Karpas-422 (cell line): ENCODE results near the gene CSHL1. TPM values are rescaled to one million over a fixed set of nuclear protein-coding genes. Genes with fewer than 3 reads are reported as not detected.
"Not testable (repeated sequence)": the region's sequence is repeated elsewhere in the genome, so short reads cannot be mapped to it uniquely, and the experiment has no call there.

Experiments
- DNase-seq: peaks from one replicate; pipeline ENCODE4 v3.0.0-alpha.2; 2015
- H2AFZ ChIP-seq: fragments of 200-600 bp; sonication (generic); 2 replicates; pipeline ENCODE4 v1.6.1; 2014; ENCODE audit warnings: antibody characterized with exemption, low read length, mixed read lengths
- H3K27ac ChIP-seq: fragments of 200-600 bp; sonication (generic); 2 replicates; pipeline ENCODE4 v1.5.1; 2014; ENCODE audit warnings: mild to moderate bottlenecking, low read length, moderate library complexity
- H3K27me3 ChIP-seq: fragments of 200-600 bp; sonication (generic); 2 replicates; pipeline ENCODE4 v1.6.1; 2014; ENCODE audit warnings: low read length, mixed read lengths
- H3K36me3 ChIP-seq: fragments of 200-600 bp; sonication (generic); 2 replicates; pipeline ENCODE4 v1.6.1; 2014; ENCODE audit warnings: low read length, mixed read lengths; ENCODE audit not compliant: insufficient read depth
- H3K4me1 ChIP-seq: fragments of 200-600 bp; sonication (generic); 2 replicates; pipeline ENCODE4 v1.6.1; 2014; ENCODE audit warnings: mild to moderate bottlenecking, low read length, mixed read lengths
- H3K4me2 ChIP-seq: fragments of 200-600 bp; sonication (generic); 2 replicates; pipeline ENCODE4 v1.6.1; 2014; ENCODE audit warnings: low read length, low read depth, mild to moderate bottlenecking; ENCODE audit not compliant: poor library complexity, severe bottlenecking
- H3K4me3 ChIP-seq: fragments of 200-600 bp; sonication (generic); 2 replicates; pipeline ENCODE4 v1.5.1; 2014; ENCODE audit warnings: mild to moderate bottlenecking, antibody characterized with exemption, low read length, mixed read lengths
- H3K79me2 ChIP-seq: fragments of 200-600 bp; sonication (generic); 2 replicates; pipeline ENCODE4 v1.6.1; 2014; ENCODE audit warnings: mild to moderate bottlenecking, low read length, mixed read lengths
- H3K9ac ChIP-seq: fragments of 200-600 bp; sonication (generic); 2 replicates; pipeline ENCODE4 v1.6.0; 2014; ENCODE audit warnings: low read length
- H3K9me2 ChIP-seq: fragments of 200-600 bp; sonication (generic), shearing (Covaris generic); replicated peaks from 2 replicates; pipeline ENCODE4 v1.6.0; 2014; ENCODE audit warnings: mild to moderate bottlenecking, low read length, moderate library complexity; ENCODE audit not compliant: insufficient read depth
- H3K9me3 ChIP-seq: fragments of 300-700, 200-600 bp; sonication (generic); 2 replicates; pipeline ENCODE4 v1.6.1; 2014; ENCODE audit warnings: low read length, mixed read lengths
- H4K20me1 ChIP-seq: fragments of 200-600 bp; sonication (generic); 2 replicates; pipeline ENCODE4 v1.6.1; 2014; ENCODE audit warnings: mild to moderate bottlenecking, antibody characterized with exemption, low read length, low read depth; ENCODE audit not compliant: insufficient read depth
- total RNA-seq: library from RNA; depleted of rRNA; stranded (reverse); fragments of >200 nt; shearing (Covaris generic); gene quantifications from 2 replicates; pipeline ENCODE4 v1.2.3, GENCODE V29; 2014; ENCODE audit warnings: low replicate concordance

The CSHL1 gene
- total RNA-seq, 1 experiment from 2014 or later = not detected

DNA sequence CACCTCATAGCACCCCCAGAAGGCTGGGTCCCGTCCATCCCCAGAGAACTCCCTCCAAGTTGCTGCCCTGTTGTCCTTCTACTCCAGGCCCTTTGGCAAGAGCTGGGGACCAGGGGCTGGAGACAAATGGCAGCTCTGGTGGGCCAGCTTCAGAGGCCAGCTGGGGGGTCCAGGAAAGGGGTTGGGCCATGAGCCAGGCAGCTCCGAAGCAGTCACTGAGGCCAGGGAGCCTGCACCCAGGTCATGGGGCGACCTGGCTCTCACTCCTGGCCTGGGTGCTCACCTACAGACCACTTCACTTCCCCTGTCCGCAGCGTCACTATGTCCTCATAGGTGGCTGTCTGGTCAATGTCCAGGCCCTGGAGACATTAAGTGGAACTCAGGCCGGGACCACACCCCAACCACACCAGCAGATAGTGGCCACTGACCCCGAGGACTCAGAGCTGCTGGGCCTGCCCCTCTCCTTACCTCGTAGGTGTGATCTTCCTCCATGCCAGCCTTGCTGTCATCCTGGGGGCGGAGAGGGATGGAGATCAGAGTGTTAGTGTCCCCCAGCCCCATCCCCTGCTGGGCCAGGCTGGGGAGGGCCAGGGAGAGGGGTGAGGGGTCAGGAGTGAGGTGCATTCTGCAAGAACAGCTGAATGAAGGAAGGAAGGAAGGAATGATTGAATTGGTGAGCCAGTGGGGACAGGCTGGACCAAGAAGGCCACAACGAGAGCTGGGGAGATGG, 18.1 kb upstream of the CSHL1 start:
- peak overlapping the region; percentile 94 for H3K4me2 ChIP-seq
- peaks cover 27% of the 10 kb centered on the region for H3K79me2 ChIP-seq
- H2AFZ ChIP-seq = no peak overlapping the region
- H4K20me1 ChIP-seq = peaks cover 20% of the 10 kb centered on the region
- H3K9me3 ChIP-seq = no peaks in the 10 kb centered on the region
- DNase-seq = no peak
- peak overlapping the region; percentile 99 for H3K27ac ChIP-seq
- peak overlapping the region; percentile 100 for H3K9ac ChIP-seq
- H3K4me3 ChIP-seq = peak overlapping the region; percentile 100
- no peaks in the 10 kb centered on the region for H3K9me2 ChIP-seq
- H3K27me3 ChIP-seq = no peaks in the 10 kb centered on the region
- H3K36me3 ChIP-seq = peaks cover 42% of the 10 kb centered on the region
- peaks cover 89% of the 10 kb centered on the region for H3K4me1 ChIP-seq

DNA sequence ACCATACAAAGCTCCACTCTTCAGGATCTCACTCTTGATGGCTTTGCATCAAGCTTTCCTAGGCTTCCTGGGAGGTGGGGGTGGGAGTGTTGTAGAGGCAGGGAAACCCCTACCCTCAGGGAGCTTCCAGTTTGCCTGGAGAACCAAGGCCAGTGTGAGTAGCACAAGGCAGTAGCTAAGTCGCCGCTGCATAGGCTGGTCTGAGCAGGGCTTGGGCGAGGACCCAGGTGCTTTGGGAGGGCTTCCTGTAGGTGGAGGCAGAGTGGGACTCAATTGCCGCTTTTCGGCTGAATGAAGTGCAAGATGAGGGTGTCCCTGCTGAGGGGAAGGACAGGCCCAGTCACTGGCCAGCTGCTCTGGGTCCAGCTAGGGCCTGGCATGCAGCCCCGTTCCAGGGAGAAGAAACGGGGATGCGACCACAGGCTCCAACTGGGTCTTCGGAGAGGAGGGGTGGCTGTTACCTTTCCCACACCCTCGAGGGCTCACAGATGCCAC, 17.2 kb upstream of the CSHL1 start:
- H2AFZ ChIP-seq = no peak overlapping the region
- peaks cover 27% of the 10 kb centered on the region for H3K79me2 ChIP-seq
- peaks cover 87% of the 10 kb centered on the region for H3K4me1 ChIP-seq
- H3K27me3 ChIP-seq = no peaks in the 10 kb centered on the region
- H3K4me2 ChIP-seq = peak overlapping the region; percentile 94
- H3K9ac ChIP-seq = peak overlapping the region; percentile 100
- peaks cover 20% of the 10 kb centered on the region for H4K20me1 ChIP-seq
- peak overlapping the region; percentile 100; the same call in 1 of the 2 replicates for H3K4me3 ChIP-seq
- H3K36me3 ChIP-seq = peaks cover 42% of the 10 kb centered on the region
- H3K9me3 ChIP-seq = no peaks in the 10 kb centered on the region
- no peaks in the 10 kb centered on the region for H3K9me2 ChIP-seq
- H3K27ac ChIP-seq = peak overlapping the region; percentile 99
- peak; percentile 79 for DNase-seq

DNA sequence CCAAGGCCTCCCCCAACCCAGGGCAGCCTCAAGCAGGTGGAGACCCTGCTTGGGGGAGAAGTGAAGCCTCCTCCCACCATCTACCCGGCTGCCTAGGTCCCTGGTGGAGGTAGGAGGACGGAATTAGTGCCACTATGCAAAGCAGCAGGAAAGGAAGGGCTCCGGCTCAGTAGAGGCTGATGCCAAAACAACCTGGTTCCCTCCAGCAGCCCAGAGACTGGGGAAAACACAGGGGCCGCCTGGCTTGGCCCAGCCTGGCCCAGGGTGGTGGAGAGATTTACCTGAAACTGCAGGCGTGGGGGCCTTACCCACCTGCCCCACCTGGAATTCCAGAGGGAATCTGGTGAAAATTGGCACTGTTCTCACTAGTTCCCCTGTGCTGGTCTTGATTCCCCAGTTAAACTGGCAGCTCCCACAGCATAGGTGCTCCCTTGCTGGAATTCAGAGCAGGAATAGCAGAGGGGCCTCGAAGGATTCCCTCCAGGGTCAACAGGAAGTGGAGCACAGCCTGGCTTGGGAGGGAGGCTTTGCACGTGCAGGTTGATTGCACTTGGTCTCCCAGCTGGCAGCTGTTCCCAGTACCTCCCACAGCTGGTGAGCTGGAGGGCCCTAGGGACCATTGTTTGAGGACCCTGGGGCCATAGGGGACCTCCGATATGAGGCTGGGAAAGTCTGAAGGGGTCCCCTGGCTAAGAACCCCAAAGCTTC, 16.6 kb upstream of the CSHL1 start:
- Histone ChIP-seq H2AFZ (no peak overlapping the region), H3K9ac (peak overlapping the region; percentile 100), H4K20me1 (peaks cover 20% of the 10 kb centered on the region), H3K27ac (peak overlapping the region; percentile 99), H3K79me2 (peaks cover 27% of the 10 kb centered on the region), H3K4me3 (peak overlapping the region; percentile 100), H3K27me3 (no peaks in the 10 kb centered on the region), H3K9me2 (no peaks in the 10 kb centered on the region), H3K36me3 (peaks cover 42% of the 10 kb centered on the region), H3K4me2 (peak overlapping the region; percentile 94), H3K9me3 (no peaks in the 10 kb centered on the region), H3K4me1 (peaks cover 87% of the 10 kb centered on the region)
- DNase-seq = peak; percentile 91

DNA sequence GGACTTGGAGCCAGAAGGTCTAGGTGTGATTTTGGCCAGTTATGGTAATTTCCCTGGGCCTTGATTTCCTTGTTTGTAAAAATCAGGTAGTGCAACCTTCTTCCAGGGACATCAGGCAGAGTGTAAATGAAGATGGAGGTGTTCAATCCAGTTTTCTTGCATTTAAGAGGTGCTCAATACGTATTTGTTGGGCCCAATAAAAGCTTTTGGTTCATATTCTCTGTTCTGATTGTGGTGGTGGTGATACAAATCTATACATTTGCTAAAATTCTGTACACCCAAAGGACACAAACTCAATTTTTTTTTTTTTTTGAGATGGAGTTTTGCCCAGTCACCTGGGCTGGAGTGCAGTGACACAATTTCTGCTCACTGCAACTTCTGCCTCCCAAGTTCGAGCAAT, 15.1 kb upstream of the CSHL1 start:
- H3K9ac ChIP-seq = peak overlapping the region; percentile 100
- H2AFZ ChIP-seq = no peak overlapping the region
- no peak overlapping the region for H3K4me3 ChIP-seq
- H3K79me2 ChIP-seq = peaks cover 18% of the 10 kb centered on the region
- no peaks in the 10 kb centered on the region for H3K9me3 ChIP-seq
- H3K27ac ChIP-seq = peak overlapping the region; percentile 99
- no peaks in the 10 kb centered on the region for H3K9me2 ChIP-seq
- peak; percentile 67 for DNase-seq
- H3K36me3 ChIP-seq = peaks cover 36% of the 10 kb centered on the region
- H3K4me1 ChIP-seq = peaks cover 93% of the 10 kb centered on the region
- H3K4me2 ChIP-seq = peak overlapping the region; percentile 94
- peaks cover 20% of the 10 kb centered on the region for H4K20me1 ChIP-seq
- no peaks in the 10 kb centered on the region for H3K27me3 ChIP-seq

DNA sequence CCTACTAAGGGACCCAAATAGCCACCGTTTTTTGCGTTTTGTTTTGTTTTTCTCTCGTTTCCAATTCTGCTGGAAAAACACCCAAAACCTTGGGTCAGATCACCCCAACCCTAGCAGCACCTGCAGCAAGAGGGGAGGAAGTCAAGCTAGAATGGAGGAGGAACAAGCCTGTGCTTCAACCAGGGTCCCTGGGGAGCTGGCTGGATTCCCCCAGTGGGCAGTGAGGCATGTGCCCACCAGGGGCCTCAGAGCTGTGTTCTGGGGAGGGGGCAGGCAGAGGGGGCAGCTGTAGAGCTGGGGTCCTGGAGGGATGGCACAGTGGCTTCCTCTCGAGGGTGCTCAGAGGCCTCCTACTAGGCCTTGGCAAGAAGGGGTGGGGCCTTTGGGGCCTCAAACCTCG, 14.6 kb upstream of the CSHL1 start:
- Histone ChIP-seq H3K4me3 (0 out of 2 replicates have a peak overlapping the region, but pooled peaks have one; percentile 1), H3K9me3 (no peaks in the 10 kb centered on the region), H3K36me3 (peaks cover 31% of the 10 kb centered on the region), H3K27me3 (no peaks in the 10 kb centered on the region), H3K27ac (peak overlapping the region; percentile 99), H4K20me1 (peaks cover 16% of the 10 kb centered on the region; the same call in 1 of the 2 replicates), H3K9me2 (no peaks in the 10 kb centered on the region), H2AFZ (no peak overlapping the region), H3K4me2 (peak overlapping the region; percentile 94), H3K9ac (peak overlapping the region; percentile 100), H3K4me1 (peaks cover 95% of the 10 kb centered on the region), H3K79me2 (peaks cover 12% of the 10 kb centered on the region)
- DNase-seq = peak; percentile 92

DNA sequence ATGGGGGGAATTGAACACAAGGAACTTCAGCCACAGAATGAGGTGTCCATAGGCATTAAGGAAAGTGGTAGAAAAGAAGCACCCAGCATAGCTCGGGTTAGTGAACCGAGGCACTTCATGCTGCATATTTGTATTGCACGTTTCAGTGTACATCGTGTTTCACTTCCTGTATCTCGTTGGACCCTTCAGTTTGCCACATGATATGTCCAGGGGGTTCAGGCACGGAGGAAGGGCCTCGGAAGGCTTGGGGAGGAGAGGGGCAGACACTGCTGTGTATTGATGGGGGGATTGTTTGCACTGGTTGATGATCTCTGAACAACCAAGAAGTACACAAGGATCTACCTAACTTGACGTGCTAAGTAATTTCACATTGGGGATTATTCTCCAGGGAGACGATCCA, 11.3 kb upstream of the CSHL1 start:
- H3K9me3 ChIP-seq, H4K20me1 ChIP-seq, H3K36me3 ChIP-seq, H2AFZ ChIP-seq, H3K79me2 ChIP-seq, H3K27me3 ChIP-seq, H3K9me2 ChIP-seq, H3K4me3 ChIP-seq: not testable (repeated sequence)
- H3K27ac ChIP-seq = peak overlapping the region; percentile 99
- peak; percentile 93 for DNase-seq
- peak overlapping the region; percentile 66 for H3K9ac ChIP-seq
- peaks cover 80% of the 10 kb centered on the region for H3K4me1 ChIP-seq
- peak overlapping the region; percentile 67 for H3K4me2 ChIP-seq

DNA sequence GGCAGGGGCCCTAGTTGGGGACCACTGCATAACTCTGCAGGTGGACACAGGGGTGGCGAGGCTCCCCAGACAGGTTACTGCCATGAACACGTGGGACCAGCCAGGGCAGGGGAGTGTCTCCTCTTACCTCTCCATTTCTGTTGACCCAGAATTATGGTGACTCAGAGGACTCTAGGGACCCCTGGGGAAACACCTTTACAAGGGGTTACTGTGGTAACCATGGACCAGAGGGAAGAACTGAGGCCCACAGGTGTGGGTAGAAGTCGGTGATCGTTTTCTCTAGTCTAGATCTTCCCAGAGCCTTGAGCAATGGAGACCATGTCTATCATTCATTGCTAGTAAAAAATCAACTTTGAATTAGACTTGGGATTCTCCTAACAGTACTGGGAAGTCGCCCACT, 9.7 kb upstream of the CSHL1 start:
- H3K9me3 ChIP-seq, H4K20me1 ChIP-seq, H3K36me3 ChIP-seq, H3K9me2 ChIP-seq, H3K79me2 ChIP-seq, H2AFZ ChIP-seq, H3K27me3 ChIP-seq, H3K4me3 ChIP-seq: not testable (repeated sequence)
- peak overlapping the region; percentile 92 for H3K27ac ChIP-seq
- DNase-seq = peak; percentile 79
- H3K4me1 ChIP-seq = peaks cover 72% of the 10 kb centered on the region
- H3K9ac ChIP-seq = peak overlapping the region; percentile 36; the same call in 1 of the 2 replicates
- peak overlapping the region; percentile 63 for H3K4me2 ChIP-seq

DNA sequence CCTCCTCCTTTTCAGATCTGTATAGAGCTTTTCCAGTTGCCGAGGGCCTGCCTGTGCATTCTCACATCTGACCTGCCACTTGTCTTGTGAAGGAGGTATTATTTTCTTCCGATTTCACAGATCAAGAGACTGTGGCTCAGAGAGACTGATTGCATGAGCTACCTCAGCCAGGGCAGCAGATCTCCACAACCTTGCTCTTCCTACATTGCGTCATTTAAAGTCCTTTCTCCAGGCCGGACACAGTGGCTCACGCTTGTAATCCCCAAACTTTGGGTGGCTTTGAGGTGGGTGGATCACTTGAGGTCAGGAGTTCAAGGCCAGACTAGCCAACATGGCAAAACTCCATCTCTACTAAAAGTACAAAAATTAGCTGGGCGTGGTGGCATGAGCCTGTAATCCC, 9.0 kb upstream of the CSHL1 start:
- peak; percentile 60 for DNase-seq
- H2AFZ ChIP-seq = peak overlapping the region; percentile 43; the same call in 1 of the 2 replicates
- peak overlapping the region; percentile 63 for H3K4me2 ChIP-seq
- H4K20me1 ChIP-seq, H3K4me3 ChIP-seq, H3K36me3 ChIP-seq, H3K79me2 ChIP-seq, H3K27me3 ChIP-seq, H3K9me3 ChIP-seq, H3K9me2 ChIP-seq: not testable (repeated sequence)
- H3K27ac ChIP-seq = peak overlapping the region; percentile 92
- peak overlapping the region; percentile 51 for H3K9ac ChIP-seq
- peaks cover 71% of the 10 kb centered on the region for H3K4me1 ChIP-seq
